Left lung (tissue), 10 donors: ENCODE measurements around the gene ST6GALNAC3. TPM values are rescaled to one million over a fixed set of nuclear protein-coding genes. Genes with fewer than 3 reads are reported as not detected.

Experiments used
- ATAC-seq: fragments of 200-7000 bp; cut with Tn5 transposase; one replicate; pipeline ENCODE4 v1.9.1; 2020; ENCODE audit warnings: moderate library complexity
- DNase-seq, 4 donors: peaks; one replicate each; pipeline ENCODE4 v3.0.0-alpha.2; 2013 to 2020
- H3K27ac ChIP-seq, 2 donors: fragments of 200-600 bp; sonication (generic) in 1 of 2; one replicate each; pipeline versions ENCODE4 v1.5.0 to v1.8.0; 2020 to 2021
- H3K27me3 ChIP-seq, 2 donors: fragments of 200-600 bp; sonication (generic) in 1 of 2; one replicate each; pipeline versions ENCODE4 v1.5.0 to v1.8.0; 2020 to 2021
- H3K36me3 ChIP-seq, 2 donors: fragments of 200-600 bp; sonication (generic) in 1 of 2; one replicate each; pipeline versions ENCODE4 v1.5.0 to v1.8.0; 2020 to 2021
- H3K4me1 ChIP-seq, 2 donors: fragments of 200-600 bp; one replicate each; pipeline ENCODE4 v1.8.0; 2021
- H3K4me3 ChIP-seq, 2 donors: fragments of 200-600 bp; sonication (generic) in 1 of 2; one replicate each; pipeline versions ENCODE4 v1.5.0 to v1.8.0; 2020 to 2021; ENCODE audit warnings: mild to moderate bottlenecking in 1 of 2
- H3K9me3 ChIP-seq, 2 donors: fragments of 200-600 bp; sonication (generic) in 1 of 2; one replicate each; pipeline versions ENCODE4 v1.5.0 to v1.8.0; 2020 to 2021
- CTCF ChIP-seq, 2 donors: fragments of 200-600 bp; sonication (generic) in 1 of 2; IDR thresholded peaks; one replicate each; pipeline versions ENCODE4 v1.5.0 to v1.8.0; 2021; ENCODE audit warnings: antibody characterized with exemption in 2 of 2
- intact Hi-C, 2 donors: fragments of 100-400 bp; cut with DNase I; formaldehyde crosslinking; loops; one replicate each; pipeline versions ENCODE4 v1.11.2 to v1.14.2; 2022
- polyA plus RNA-seq, 6 donors: library from polyadenylated mRNA; unstranded; fragments of 120-200 nt; gene quantifications; one replicate each; pipeline ENCODE4 v1.2.1, GENCODE V29; 2013; ENCODE audit not compliant: insufficient read length in 6 of 6
- total RNA-seq, 2 donors: library from RNA; stranded (reverse); fragmentation: NEBNext Ultra II Directional; extraction: Animal tissue kit (Norgen Biotek cat#: 25700); gene quantifications; one replicate each; pipeline ENCODE4 v1.2.1, GENCODE V29; 2021
- donor health status: DM: no; HTN: yes; CAD: no.
- donor health status: DM: no; HTN: no; CAD: no.

The ST6GALNAC3 gene
- total and polyA plus RNA-seq, 8 donors = 3.4 to 37.7 (median 30.1) TPM

GRCh38 chr1:76291737-76292136 lies 217.2 kb downstream of the ST6GALNAC3 start:
- H3K27me3 ChIP-seq = no peaks in the 10 kb centered on the region
- no peak overlapping the region for H3K4me3 ChIP-seq
- no peaks in the 10 kb centered on the region for H3K36me3 ChIP-seq
- no peak for TF ChIP-seq CTCF (IDR thresholded peaks at IDR 0.05)
- no peaks in the 10 kb centered on the region for H3K4me1 ChIP-seq
- H3K27ac ChIP-seq = no peak overlapping the region
- DNase-seq (no peak), ATAC-seq (no peak)
- intact Hi-C loops = no loop called here
- H3K9me3 ChIP-seq = no peaks in the 10 kb centered on the region

DNA sequence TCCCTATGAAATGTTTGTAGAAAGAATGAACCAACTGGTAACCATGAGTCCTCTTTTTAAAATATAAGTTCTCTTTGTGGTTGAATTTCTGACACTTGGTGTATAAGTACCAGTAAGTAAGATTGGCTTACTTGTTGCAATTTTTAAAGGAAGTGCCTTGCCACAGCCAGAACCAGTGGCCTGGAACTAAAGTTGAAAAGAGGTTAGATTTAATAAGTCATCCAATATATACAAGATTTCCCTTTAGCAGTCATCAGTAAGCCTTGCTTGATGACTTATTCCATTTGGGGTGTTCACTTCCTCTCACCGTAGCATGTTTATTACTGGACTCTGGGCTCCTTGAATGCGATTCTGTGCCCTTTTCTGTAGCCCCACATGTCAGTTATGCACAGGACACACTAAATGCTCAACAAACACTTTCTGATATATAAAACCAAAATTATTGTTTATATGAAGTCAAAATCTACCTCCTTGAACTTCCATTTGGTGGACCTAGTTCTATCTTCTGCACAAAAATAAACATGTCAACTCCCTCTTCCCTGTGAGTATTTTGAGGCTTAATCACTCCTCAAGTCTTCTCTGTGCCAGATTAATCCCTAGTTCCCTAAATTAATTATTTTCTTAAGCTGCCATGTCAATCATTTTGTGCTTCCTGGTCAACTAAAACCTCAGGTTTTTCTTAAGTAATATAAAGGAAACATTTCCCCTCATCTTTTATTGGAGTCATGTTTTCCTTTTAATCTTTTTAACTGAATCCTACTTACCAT lies 218.1 kb downstream of the ST6GALNAC3 start:
- intact Hi-C loops = no loop called here

GRCh38 chr1:76293831-76294230 lies 219.3 kb downstream of the ST6GALNAC3 start:
- TF ChIP-seq CTCF (IDR thresholded peaks at IDR 0.05) = no peak
- ATAC-seq = no peak
- H3K4me3 ChIP-seq = no peak overlapping the region
- no peaks in the 10 kb centered on the region for H3K27me3 ChIP-seq
- no peak overlapping the region for H3K27ac ChIP-seq
- no peaks in the 10 kb centered on the region for H3K9me3 ChIP-seq
- intact Hi-C loops = no loop called here
- no peaks in the 10 kb centered on the region for H3K4me1 ChIP-seq
- no peaks in the 10 kb centered on the region for H3K36me3 ChIP-seq
- DNase-seq = no peak

More for the DNA sequence above, 218.1 kb downstream of the ST6GALNAC3 start:
- no peaks in the 10 kb centered on the region for H3K9me3 ChIP-seq
- DNase-seq (no peak), ATAC-seq (no peak)
- H3K36me3 ChIP-seq = no peaks in the 10 kb centered on the region
- H3K4me3 ChIP-seq = no peak overlapping the region
- H3K4me1 ChIP-seq = no peaks in the 10 kb centered on the region
- H3K27ac ChIP-seq = no peak overlapping the region
- TF ChIP-seq CTCF (IDR thresholded peaks at IDR 0.05) = no peak
- no peaks in the 10 kb centered on the region for H3K27me3 ChIP-seq

DNA sequence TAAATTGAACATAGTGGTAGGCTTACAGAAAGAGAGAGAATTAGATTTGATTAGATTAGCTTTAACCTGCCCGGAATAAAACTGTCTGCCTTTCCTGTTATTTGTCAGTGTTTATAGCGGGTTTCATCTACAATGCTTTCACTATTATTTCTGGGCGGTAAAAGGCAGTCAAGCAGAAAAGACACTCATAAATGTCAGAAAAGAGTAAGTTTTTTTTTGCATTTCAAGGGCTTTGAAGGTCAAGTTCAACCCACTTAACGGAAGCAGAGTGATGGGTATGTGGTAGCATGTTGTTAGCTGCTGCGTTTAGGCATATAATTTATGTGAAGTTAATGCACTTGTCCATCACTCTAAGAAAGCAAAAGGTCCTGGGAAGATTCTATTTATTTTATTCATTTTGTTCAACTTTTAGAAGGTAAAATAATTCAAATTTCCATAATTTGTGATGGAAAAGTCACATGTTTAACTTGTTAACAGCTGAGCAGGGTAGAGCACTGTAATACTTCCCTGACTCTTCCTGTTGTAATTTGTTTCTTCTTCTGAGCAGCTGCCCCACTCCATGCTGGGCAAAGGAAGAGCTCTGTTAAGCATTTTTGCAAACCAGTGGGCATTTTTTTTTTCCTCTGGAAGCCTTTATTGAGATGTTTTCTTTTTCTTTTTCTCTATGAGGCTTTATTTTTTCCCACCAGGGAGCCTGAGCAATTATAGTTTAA lies 220.1 kb downstream of the ST6GALNAC3 start:
- Histone ChIP-seq H3K36me3 (no peaks in the 10 kb centered on the region), H3K4me1 (no peaks in the 10 kb centered on the region), H3K27ac (no peak overlapping the region), H3K27me3 (no peaks in the 10 kb centered on the region), H3K4me3 (no peak overlapping the region), H3K9me3 (no peaks in the 10 kb centered on the region)
- no peak for TF ChIP-seq CTCF (IDR thresholded peaks at IDR 0.05)
- intact Hi-C loops = no loop called here
- DNase-seq (no peak), ATAC-seq (no peak)

DNA sequence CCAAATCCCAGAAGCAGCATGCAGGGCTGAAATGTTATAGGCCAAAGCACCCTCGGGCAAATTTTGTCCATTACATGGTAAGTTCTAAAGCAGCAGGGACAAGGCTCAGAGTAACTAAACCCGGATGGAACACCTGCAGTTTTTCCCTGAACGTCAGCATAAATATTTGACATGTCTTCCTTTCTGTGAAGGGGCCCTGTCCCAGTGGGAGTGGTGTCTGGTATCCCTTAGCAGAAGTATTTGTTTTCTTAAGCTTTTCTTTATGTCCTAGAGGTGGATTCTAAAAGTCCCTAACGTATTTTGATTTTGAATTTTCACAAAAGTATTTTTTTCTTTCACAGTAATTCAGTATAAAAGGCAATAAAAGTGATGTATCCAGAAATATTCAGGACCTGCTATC lies 223.9 kb downstream of the ST6GALNAC3 start:
- H3K4me1 ChIP-seq = no peaks in the 10 kb centered on the region
- no peaks in the 10 kb centered on the region for H3K9me3 ChIP-seq
- intact Hi-C loops = no loop called here
- H3K4me3 ChIP-seq = no peak overlapping the region
- TF ChIP-seq CTCF (IDR thresholded peaks at IDR 0.05) = no peak
- H3K27me3 ChIP-seq = no peaks in the 10 kb centered on the region
- no peak for ATAC-seq
- DNase-seq = no peak
- H3K36me3 ChIP-seq = no peaks in the 10 kb centered on the region
- H3K27ac ChIP-seq = no peak overlapping the region
